ENCODE measurements around the gene TOPAZ1.

Gene TOPAZ1

DNA sequence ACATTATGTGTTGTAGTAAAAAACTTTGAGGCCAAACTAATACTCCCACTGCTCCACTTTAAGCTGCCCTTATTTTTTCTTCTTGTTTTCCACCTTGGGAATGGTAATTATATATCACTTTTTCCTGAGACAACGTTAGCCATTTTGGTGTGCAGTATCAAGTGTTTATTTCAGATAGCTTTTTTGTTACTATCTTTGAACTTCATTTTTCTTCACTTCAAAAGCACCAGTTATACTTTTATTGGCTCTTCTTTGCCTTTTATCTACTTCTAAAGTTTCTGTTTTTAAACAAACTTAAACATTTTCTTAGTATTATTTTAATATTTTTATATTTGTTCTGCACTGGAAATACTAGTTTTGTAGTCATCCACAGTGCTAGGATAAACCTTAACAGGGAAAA is 6.5 kb downstream of the TOPAZ1 start:
- no peak for DNase-seq

DNA sequence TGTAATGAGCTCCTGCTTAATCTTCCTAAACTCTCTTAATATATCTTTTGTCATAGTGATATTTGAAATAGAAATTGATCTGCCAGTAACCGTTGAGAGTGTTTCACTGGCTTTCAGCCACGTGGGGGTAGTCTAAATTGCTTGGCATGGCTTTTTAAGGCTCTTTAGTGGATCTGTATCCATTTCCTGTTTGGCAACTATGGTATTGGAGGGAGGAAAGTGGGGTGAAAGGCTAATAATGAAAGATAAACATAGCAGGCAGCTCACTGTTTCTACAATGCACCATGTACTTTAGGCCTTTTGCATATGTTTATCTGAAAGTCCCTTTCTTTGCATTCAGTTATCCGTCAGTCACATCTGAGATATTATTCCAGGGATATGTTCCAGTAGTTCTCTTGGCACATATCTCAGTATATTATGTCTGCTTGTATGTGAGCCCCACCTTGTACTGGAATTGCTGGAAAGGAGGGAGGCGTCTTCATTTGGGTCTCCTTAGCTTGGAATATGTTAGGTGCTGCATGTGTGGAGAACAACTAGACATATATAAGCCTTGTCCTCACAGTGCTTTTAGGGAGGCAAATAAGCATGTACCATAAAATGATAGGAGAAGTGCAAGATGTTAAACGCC is 10.8 kb downstream of the TOPAZ1 start:
- no peak for DNase-seq

DNA sequence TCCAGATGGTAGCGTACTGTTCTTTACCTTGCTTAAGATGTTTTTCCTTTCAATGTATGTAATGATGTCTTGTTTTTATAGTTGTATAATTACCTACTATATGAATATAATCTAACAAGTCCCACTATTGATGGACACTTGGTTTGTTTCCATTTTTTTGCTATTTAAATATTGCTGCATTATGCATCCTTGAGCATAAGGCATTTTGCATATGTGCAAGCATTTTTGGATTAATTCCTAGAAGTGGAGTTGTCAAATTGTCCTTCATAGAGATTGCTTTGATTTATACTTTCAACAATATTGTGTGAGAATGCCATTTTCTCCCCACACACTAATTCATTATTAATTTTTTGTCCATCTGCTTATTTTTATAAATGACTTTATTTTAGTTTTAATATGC is 17.7 kb downstream of the TOPAZ1 start:
- DNase-seq = no peak

DNA sequence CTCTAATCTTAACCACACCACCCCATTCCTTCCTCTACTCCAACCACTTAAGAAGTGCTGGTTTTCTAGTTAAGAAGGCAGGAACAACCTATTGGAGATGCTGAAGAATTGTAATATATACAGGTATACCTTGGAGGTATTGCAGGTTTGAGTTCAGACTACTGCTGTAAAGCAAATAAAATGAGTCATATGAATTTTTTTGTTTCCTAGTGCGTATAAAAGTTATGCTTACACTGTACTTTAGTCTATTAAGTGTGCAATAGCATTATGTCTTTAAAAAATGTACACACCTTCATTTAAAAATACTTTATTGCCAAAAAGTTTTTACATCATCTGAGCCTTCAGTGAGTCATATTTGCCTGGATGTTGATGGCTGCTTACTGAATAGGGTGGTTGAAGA is 22.5 kb downstream of the TOPAZ1 start:
- DNase-seq = no peak

DNA sequence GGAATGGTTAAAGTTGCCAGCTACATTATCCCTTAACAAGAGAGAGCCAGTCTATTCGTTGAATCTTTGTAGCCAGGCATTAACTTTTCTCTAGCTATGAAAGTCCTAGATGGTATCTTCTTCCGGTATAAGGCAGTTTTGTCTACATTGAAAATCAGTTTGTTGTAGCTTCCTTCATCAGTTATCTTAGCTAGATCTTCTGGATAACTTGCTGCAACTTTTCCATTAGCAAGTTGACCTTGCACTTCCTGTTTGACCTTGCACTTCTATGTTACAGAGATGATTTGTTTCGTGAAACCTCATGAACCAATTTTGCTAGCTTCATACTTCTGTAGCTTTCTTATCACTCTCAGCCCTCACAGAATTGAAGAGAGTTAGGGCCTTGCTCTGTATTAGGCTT is 24.1 kb downstream of the TOPAZ1 start:
- no peak for DNase-seq

DNA sequence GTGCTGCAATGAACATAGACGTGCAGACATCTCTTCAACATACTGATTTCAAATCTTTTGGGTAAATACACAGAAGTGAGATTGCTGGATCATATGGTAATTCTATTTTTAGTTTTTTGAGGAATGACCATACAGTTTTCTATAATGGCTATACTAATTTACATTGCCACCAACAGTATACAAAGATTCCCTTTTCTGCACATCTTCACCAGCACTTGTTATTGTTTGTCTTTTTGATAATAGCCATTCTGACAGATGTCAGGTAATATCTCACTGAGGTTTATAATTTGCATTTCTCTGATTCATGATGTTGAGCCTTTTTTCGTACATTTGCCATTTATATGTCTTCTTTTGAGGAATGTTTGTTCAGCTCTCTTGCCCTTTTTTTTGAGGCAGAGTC is 30.5 kb downstream of the TOPAZ1 start:
- no peak for DNase-seq

DNA sequence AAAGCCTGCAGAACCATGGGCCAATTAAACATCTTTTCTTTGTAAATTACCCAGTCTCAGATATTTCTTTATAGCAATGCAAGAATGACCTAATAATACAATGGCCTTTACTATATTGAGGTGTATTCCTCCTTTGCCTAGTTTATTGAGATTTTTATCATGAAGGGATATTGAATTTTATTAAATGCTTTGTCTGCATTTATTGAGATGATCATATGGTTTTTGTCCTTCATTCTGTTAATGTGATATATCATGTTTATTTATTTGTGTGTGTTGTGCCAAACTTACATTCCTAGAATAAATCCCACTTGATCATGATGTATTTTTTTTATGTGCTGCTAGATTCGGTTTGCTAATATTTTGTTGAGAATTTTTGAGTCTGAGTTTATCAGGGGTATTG is 36.2 kb downstream of the TOPAZ1 start:
- no peak for DNase-seq

DNA sequence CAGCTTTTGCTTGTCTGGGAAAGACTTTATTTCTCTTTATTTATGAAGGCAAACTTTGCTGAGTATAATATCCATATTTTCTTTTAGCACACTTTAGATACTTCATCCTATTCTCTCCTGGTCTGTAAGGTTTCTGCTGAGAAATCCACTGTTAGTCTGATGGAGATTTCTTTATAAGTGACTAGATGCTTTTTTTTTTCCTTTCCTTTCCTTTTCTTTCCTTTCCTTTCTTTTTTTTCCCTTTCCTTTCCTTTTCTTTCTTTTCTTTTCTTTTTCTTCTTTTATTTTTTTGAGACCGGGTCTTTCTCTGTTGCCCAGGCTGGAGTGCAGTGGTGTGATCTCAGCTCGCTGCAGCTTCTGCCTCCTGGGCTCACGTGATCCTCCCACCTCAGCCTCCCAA is 38.4 kb downstream of the TOPAZ1 start:
- DNase-seq = no peak

DNA sequence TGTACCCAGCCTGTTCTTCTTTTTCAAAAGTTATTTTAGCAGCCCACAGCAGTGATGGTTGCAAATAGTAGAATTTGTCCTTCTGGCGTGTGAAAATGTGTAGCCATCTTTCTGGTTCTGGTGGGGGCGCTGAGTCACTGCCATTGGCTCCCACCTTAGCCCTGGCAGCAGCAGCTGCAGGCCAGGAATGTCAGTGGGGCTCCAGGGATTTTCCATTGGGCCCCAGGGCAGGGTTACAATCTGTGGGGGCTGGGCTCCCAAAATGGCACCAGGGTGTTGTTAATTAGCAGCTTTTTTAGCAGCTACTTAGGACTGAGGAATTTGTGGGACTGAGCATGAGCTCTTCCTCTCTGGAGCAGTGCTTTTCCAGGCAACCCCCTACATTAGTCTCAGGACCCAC is 38.9 kb downstream of the TOPAZ1 start:
- no peak for DNase-seq

DNA sequence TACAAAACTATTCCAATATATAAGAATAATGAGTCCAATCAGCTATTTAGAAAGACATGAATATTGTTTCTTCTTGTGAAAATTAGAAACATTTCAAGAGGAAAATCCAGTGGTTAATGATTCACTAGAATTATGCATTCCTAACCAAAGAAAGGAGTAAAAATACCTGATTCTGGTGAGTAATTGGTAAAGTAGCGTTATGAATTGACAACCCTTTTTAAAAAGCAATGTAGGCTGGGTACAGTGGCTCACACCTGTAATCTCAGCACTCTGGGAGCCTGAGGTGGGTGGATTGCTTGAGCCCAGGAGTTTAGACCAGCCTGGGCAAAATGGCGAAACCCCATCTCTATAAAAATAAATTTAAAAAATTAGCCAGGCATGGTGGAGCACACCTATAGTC is 43.3 kb downstream of the TOPAZ1 start:
- no peak for DNase-seq

DNA sequence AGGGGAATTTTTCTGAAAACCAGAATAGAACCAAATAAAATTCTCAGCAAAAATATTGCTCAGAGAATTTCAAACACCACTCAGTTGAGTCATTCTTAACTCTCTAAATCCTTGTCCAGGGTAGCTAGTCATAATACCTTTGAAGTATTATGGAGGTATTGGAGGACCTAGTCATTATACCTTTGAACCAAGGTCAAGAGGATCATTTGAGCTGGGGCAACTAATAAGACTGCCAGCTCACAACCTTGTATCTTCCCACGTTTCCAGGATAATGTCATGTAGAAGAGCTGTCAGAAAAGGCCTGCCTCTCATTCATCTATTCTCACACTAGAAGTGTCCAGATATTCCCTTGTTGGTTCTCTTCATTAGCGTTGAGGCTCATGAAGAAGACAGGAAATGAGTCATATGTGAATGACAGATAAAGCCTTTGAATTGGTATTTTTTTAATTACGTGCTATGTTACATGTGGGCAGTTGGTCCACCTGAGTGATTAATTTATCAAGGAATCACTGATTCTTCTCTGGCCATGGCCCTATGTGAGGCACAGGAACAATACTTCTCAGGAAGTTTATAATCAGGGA is 48.3 kb downstream of the TOPAZ1 start:
- no peak for DNase-seq

DNA sequence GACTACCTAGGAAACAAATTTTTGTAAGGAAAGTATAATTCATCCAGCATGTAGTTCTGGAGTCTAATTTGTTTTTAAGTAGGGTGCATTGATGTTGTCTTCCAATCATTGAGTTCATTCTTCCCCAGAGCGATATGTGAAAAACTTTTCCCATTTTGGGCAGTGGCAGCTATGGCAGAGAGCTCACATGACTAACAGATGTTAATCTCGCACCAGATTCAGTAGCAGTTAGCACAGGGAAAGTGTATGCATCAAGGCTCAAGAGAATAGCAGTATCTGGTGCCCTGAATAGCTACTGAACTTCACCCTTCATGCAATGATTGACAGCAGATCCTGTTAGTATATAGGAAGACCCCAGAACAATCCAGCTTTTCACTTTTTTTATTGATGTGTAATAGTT is 50.6 kb downstream of the TOPAZ1 start:
- no peak for DNase-seq

DNA sequence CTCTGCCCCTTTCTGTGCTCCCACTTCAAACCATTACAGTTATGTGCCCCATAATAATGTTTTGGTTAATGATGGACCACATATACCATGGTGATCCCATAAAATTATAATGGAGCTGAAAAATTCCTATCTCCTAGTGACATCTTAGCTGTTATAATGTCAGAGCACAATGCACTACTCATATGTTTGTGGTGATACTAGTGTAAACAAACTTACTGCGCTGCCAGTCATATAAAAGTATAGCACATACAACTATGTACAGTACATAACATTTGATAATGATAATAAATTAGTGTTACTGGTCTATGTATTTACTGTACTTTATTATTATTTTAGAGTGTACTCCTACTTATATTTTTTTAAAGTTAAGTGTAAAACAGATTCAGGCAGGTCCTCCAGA is 51.3 kb downstream of the TOPAZ1 start:
- no peak for DNase-seq

DNA sequence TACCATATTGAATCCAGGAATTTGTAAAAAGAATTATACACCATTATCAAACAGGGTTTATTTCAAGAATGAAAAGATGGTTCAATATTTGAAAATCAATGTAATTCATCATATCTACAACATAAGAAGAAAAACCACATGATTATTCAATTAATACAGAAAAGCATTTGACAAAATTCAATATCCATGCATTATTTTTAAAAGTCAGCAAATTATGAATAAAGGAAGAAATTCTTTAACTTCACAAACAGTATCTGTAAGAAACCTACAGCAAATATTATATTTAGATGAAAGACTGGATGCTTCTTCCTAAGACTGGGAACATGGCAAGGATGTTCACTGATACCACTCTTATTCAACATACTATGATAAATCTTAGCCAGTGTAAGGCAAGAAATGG is 55.6 kb downstream of the TOPAZ1 start:
- DNase-seq = no peak

DNA sequence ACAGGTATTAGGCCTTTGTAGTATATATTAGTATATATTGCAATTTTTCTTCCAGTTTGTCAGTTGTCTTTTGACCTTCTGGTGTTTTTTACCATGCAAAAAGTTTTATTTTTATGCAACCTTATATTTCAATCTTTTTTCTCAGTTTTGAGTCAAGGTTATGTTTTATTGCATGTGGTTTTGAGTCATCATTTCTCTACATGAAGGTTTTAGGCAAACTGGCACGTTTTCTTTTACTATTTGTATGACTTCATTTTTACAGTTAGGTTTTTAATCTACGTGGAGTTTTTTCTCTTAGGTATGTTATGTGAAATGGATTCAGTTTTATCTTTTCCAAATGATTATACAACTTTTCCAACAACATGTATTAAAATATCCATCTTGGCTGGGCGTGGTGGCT is 60.1 kb downstream of the TOPAZ1 start:
- DNase-seq = no peak

DNA sequence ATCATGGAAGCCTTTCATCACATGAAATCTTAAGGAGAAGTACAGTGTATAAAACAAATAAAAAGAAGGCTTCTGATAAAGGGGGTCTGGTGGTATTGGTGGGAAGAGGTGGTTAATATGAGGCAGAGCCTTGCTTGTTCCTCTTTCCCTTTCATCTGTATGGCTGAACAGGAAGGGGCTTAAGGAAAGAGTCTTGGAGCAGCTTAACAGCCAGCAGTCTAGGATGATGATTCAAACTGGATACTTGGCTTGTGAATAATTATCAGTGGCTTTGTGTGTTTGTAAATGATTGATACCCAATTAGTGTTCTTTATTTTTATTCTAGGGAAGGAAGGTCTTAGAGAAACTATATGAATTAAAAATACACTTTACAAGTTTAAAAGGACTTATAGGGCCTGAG is 67.8 kb downstream of the TOPAZ1 start:
- DNase-seq = no peak

DNA sequence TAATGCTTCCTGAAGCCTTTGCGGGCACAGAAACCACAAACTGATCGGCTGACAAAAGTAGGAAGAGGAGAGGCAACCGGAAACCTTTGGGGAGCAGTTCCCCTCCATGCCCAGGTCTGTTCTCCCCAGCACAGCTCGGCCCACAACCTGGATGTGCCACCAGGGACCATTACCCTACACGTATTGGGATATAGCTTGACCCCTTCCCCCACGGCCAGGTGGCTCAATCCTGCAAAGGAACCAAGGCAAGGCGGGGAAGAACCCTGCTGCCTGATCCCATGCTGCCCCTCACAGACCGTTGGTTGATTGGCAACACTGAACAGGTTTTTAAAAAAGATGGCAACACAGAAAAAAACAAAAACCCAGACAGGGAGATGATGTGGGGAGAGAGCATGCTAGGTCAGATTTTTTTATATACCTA is 77.2 kb downstream of the TOPAZ1 start:
- DNase-seq = no peak

DNA sequence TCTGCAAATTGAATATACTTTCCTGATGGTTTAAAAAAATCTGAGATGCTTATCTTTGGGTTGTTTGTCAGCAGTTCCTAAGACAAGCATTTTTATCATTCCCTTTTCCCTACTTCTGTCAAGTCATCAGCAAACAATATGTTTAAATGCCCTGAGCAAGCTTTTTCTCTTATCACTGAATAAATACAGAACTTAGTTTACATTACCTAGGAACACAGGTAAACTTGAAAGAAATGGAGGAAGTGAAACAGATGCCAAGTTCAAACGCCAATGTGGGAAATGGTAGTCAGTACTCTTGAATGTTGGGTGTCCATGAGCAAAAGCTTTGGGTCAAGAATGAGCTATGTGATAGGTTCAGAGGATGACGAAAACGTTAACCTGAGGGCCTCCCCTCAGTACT is 79.6 kb downstream of the TOPAZ1 start:
- DNase-seq = no peak

DNA sequence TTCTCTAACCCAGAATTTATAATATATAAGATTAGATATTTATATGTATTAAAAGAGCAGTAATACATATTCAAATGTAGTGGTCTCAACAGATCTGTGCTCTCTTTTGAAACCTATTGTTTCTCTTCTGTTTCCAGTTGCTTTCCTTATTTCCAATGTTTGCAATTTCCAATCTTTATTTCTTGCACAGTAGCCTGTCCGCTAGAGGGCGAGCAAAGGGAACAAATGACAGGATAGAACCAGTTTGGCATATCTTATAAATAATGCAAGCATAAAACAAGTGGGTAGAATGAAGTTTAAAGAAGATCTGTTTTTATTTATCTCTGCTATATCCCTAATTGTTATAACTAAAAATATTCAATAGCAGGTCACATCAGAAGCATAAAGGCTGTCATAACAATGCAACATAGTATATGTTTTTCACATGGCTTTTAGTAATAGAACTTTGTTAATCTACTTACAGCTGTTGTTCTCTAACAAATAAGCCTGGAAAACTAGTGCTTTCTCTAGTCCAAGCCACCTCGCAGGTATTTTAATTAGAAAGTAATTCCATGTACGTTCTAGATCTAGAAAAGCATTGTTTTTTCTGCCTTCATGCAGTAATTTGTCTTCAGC is 81.8 kb downstream of the TOPAZ1 start:
- no peak for DNase-seq

DNA sequence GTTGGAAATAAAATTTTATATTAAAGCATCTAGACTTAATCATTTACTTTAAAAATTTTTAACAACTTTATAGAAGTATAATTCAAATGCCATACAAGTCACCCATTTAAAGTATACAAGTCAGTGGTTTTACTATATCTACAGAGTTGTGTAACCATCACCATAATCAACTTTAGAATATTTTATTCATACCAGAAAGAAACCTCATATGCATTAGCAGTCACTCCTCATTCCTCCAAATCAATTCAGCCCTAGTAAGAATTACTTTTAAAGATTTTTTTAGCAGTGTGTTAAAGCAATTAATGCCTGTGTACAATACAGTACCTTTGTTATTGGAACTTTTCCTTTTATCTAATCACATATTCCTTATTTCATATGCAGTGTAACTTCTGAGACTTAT is 82.9 kb downstream of the TOPAZ1 start:
- DNase-seq = no peak

DNA sequence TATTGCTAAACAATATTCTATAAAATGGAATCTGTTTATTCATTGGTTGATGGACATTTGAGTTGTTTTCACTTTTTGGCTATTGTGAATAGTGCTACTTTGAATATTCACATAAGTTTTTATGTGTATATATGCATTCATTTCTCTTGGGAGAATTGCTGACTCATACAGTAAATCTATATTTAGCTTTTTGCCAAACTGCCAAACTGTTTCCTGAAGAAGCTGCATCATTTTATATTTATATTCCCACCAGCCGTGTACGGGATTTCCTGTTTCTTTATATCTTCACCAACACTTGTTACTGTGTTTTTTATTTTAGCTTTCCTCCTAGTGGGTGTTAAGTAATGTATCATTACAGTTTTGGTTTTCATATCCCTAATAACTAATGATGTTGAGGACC is 84.3 kb downstream of the TOPAZ1 start:
- no peak for DNase-seq

DNA sequence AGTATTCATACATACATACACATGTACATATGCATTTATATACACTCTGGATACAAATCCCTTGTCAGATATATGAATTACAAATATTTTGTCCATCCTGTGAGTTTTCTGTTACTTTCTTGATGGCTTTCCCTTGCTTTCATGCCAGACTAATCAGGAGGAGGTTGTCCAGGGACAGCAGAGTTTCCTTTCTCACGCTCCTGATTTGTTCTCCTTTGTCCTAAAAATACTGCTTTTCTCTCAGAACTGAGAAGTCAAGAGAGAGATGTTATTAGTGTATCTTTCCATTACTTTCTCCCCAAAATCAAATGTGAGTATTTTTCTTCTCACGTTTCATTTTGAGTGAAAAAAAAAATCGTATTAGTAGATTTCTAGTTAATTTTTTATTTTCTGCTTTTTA is 84.8 kb downstream of the TOPAZ1 start:
- DNase-seq = no peak

DNA sequence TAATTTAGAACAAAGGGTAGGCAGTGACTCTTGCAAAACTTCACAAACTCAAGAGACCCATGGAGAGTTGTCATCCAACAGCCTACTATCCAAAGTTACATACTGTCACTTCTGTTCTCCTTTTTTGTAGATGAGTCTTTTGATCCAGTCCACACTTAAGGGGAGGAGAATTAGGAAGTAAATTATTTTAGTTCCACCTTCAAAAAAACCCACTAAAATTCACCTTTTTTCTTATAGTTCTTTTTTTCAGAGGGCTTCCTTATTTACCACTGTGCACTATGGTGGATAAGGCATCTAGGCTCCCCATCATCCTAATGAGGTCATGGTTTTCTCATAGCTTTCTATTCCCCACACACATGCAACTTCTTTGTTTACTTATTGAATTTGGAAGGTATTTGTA is 88.3 kb downstream of the TOPAZ1 start:
- no peak for DNase-seq

DNA sequence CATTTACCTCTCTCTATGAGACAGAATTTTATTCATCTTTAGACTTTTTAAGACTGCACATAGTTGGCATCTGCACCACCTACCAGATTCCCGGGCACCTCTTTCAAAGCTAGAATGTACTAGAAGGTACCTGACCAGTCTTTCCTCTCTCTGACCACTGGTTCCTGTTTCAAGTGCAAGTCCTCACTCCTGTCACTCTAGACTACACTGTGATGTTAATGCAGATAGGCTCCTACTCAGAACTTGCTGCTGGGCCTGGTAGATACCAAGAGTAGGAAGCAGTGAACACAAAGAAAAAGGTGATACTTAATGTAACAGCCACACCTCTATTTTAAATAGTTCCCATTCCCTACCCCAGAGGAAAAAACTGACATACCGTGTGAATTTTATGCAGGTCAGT is 88.8 kb downstream of the TOPAZ1 start:
- DNase-seq = no peak

DNA sequence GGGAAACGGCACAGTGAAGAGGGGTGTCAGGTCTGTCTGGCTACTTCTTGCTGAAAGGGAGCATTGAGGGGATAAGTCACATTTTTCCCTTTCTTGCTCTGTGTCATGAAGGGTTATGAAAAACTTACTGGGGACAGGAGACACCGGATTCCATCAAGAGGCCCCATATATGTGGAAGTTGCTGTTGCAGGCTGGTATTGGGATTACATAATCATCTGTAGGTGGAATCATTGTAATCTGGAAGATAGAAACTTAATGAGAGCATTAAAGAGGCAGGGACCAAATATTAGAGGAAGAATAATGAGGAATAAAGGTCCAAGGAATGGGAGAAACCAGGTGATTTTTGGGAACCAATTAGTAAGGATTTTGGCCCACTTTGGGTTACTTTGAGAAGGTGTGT is 92.6 kb downstream of the TOPAZ1 start:
- no peak for DNase-seq
